Heart left ventricle (tissue), 13 donors: Measurements from ENCODE around the gene DAO.

Source experiments
- POLR2A ChIP-seq, 2 donors: fragments of 450-650 bp; IDR thresholded peaks; one replicate each; pipeline ENCODE4 v1.6.1; 2017; ENCODE audit warnings: antibody characterized with exemption in 2 of 2, mild to moderate bottlenecking in 2 of 2, moderate library complexity in 2 of 2
- TF ChIP-seq, protein P1 (sequence below), 12 donors: fragments of 200-600 bp; sonication (generic) in 4 of 12; IDR thresholded peaks; one replicate each; pipeline versions ENCODE4 v1.5.0 to v1.8.0; 2018 to 2022; ENCODE audit warnings: antibody characterized with exemption in 12 of 12, mild to moderate bottlenecking in 5 of 12
- donor health status: ischemic (EF 13 %, LVEDD 7.1; RV severe dilation, severe dysfunction).
- donor health status: DM: no; HTN: yes; CAD: no.
- donor health status: DM: no; HTN: no; CAD: no.
- donor health status: ischemic (EF 25% LVEDD 6.9; RV normal size, moderate dysfunction).
- donor health status: ischemic (EF 25% LVEDD 5.7; RV mildly dilated, moderate dysfunction).
- donor health status: ischemic (EF 35%, LVEDD 5.7; RV mildly dilated, moderate dysfunction).
- donor health status: nonischemic (EF 11% LVEDD 7.7; RV severe dilation, severe dysfunction).
- donor health status: DM: yes; HTN: yes; CAD: no.
- donor health status: PGD.
- donor health status: ischemic (EF 29% LVEDD 5.4; RV normal size, mild dysfunction).
- donor health status: nonischemic (EF 23%, LVEDD 6.1; RV moderate dilation, normal function).

- TF ChIP-seq, protein P1, sequence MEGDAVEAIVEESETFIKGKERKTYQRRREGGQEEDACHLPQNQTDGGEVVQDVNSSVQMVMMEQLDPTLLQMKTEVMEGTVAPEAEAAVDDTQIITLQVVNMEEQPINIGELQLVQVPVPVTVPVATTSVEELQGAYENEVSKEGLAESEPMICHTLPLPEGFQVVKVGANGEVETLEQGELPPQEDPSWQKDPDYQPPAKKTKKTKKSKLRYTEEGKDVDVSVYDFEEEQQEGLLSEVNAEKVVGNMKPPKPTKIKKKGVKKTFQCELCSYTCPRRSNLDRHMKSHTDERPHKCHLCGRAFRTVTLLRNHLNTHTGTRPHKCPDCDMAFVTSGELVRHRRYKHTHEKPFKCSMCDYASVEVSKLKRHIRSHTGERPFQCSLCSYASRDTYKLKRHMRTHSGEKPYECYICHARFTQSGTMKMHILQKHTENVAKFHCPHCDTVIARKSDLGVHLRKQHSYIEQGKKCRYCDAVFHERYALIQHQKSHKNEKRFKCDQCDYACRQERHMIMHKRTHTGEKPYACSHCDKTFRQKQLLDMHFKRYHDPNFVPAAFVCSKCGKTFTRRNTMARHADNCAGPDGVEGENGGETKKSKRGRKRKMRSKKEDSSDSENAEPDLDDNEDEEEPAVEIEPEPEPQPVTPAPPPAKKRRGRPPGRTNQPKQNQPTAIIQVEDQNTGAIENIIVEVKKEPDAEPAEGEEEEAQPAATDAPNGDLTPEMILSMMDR (IDR thresholded peaks at IDR 0.05): no peak
- no peak for TF ChIP-seq POLR2A (IDR thresholded peaks at IDR 0.05)
These were observed 16.9 kb downstream of the DAO start for GRCh38 chr12:108896817-108897216.
